ENCODE results near the gene TM9SF4.

Gene TM9SF4, protein sequence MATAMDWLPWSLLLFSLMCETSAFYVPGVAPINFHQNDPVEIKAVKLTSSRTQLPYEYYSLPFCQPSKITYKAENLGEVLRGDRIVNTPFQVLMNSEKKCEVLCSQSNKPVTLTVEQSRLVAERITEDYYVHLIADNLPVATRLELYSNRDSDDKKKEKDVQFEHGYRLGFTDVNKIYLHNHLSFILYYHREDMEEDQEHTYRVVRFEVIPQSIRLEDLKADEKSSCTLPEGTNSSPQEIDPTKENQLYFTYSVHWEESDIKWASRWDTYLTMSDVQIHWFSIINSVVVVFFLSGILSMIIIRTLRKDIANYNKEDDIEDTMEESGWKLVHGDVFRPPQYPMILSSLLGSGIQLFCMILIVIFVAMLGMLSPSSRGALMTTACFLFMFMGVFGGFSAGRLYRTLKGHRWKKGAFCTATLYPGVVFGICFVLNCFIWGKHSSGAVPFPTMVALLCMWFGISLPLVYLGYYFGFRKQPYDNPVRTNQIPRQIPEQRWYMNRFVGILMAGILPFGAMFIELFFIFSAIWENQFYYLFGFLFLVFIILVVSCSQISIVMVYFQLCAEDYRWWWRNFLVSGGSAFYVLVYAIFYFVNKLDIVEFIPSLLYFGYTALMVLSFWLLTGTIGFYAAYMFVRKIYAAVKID

DNA sequence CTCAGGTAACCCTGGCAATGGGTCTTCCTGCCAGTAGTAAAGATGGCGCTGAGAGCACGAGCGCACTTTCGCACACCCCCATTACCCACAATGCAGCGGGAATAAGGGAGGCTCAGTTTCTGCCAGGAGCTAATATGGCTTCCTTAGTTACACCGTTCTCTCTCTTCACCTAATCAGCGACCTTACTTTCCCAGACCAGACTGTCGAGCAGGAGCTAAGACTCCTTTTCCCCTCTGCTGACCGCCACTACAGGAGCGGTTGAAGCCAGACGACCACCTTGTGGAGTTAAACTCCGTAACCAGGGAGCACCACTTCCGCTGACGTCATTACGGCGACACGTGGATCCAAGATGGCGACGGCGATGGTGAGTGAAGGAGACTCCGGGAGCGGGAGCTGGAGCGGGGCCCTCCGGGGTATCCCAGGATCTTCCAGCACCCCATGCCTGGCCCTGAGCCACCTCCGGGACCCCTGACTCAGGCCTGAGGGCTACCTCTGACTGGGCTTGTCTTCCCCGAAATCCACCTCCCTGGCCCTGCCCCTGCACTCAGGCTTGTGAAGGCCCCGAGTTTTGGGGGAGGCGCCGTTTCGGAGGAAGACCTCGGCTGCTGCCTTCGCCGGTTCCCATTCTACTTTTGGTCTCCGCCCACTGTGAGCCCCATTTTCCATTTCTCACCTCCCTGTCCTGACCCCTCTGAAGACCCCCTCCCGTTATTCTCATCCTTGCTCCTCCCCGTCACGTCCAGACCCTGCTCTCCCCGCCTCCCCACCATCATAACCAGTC lies at the start of gene TM9SF4:
Gene TM9SF4, plus strand, starts transcription at position 323 of the 781 bp plus-strand sequence. Its CDS starts 27 bp downstream, at position 350.
- DNase-seq (ENCODE audit: low spot score) = peak; percentile 92

DNA sequence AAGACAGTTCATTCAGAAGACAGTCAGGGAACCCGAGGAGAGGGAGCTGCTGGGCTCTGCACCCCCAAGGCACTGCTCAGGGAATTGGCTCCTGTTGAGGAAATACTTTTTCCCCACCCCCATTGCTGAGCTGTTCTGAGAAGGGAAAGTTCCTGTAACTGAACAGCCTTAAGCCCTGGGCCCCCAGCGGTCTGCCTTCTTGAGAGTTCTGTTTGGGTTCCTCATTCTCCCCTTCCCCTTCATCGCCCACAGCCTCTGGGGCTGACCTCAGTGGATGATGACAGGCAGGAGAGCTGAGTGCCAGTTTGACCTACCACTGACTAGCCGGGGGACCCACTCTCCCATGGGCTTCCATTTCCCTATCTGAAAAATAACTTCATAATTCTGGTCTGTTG lies 46.7 kb upstream of the TM9SF4 start:
- no peak for DNase-seq (ENCODE audit: low spot score)

DNA sequence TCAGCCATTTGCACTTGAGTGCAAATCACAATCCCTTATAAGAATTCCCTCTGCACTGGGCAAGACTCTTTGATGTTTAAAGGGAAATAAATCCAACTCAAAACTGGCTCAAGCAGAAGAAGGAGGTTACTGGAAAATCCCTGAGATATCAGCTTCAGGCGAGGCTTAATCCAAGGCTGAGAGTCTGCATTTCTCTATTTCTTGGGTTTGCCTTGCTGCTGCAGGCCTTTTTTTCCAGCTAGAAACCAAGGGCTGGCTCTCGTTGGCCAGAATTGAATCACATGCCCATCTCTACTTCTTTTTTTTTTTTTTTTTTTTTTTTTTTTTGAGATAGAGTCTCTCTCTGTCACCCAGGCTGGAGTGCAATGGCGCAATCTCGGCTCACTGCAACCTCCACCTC lies 45.8 kb upstream of the TM9SF4 start:
- DNase-seq (ENCODE audit: low spot score) = no peak

DNA sequence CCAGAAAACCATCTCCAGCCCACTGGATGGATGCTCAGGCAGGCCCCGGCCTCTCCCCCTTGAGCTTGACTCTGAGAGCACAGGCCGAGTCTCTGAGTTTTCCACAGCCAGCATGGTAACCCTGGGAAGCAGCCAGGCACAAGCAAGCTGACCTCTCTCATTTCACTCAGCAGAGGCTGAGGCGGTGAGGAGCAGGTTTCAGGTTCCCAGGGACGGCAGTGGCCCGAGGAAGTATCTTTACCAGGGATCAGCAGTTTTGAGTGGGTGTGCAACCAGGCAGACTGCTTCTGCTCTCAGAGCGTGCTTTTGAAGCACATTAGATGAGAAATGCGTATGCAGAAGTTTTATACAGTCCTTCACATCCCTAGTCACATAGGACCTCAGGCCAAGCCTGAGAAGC lies 44.8 kb upstream of the TM9SF4 start:
- no peak for DNase-seq (ENCODE audit: low spot score)

DNA sequence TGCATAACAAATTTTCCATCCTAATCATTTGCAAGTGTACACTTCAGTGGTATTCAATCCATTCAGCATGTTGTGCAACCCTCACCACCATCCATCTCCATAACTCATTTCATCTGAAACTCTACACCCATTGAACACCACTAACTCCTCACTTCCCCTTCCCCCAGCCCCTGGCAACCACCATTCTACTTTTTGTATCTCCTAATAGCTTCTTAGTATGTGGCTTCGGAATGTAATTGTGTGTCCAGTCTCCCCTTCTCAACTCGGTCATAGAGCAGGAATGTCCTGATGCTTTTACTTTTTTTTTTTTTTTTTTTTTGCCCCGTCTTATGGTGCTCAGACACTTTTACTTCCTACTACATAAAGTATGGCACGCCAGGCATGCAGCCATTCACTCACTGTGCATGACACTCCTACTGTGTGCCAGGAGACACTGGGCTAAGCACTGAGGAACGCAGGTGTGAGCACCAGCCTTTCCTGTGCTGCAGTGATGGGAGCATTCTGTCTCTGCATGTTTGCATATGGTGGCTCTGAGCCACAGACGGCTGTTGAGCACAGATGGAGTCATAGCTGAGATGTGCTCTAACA lies 42.2 kb upstream of the TM9SF4 start:
- DNase-seq (ENCODE audit: low spot score) = no peak

DNA sequence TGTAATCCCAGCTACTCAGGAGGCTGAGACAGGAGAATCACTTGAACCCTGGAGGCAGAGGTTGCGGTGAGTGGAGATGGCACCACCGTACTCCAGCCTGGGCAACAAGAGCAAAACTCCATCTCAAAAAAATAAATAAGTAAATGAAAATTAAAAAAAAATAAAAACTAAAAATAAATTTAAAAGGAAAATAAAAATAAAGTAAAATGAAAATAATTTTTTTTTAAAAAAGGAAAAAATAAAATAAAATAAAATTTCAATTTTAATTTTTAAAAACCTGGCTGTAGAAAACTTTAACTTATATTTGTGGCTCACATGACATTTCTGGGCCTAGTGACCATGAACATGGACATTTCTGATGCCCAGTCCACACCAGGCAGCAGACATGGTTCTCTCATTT lies 41.3 kb upstream of the TM9SF4 start:
- no peak for DNase-seq (ENCODE audit: low spot score)

DNA sequence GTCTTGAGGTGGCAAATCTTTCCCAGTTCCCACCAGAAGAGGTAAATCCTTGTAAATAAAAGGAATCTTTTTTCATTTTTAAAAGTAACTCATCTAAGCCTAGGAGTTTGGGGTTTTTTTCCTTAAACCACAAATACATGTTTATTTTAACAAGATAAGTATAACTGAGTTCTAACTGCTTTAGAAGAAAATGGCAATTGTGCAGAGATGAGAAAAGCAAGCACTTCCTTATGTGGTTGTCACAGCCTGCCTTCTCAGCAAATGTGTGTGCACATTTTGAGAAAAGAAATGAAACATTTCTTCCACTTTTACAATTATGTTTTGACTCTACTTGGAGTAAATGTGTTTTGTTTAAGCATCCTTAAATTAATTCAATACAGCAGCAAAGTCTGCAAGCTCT lies 39.8 kb upstream of the TM9SF4 start:
- no peak for DNase-seq (ENCODE audit: low spot score)

DNA sequence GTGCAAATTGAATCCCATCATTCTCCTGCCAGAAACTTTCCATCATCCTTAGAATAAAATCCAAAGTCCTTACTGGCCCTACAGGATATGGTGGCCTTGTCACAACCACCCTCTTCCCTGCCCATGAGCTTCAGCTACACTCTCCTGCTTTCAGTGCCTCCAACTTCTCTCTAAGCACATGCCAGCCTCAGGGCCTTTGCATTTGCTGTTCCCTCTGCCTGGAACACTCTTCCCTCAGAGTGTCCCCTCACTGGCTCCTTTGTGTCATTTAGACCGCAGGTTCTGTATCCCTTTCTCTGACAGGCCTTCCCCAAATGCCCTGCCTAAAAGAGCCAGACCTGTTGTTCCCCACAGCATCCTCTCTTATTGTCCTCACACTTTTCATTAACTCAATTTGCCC lies 39.2 kb upstream of the TM9SF4 start:
- DNase-seq (ENCODE audit: low spot score) = no peak

DNA sequence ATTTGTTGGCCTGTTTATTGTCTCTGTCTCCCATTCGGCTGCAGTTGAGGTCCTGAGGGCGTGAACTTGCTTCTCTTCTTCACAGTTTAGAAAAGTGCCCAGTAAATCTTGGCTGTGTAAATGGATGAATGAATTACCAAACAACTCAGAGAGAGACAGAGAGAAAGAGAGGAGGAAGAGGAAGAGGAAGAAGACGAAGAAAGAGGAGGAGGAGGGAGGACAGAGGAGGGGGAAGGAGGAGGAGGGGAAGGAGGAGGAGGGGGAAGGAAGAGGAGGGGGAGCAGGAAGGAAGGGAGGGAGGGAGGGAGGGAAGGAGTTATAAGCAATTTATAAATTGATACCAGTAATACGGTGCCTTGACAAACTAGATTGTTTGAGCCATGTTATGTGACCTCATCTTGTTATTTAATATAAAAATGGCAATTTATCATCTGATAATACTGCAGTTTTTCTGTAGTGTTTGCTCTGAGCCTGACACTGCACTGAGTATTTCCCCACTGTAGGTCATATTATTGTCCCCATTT lies 38.8 kb upstream of the TM9SF4 start:
- DNase-seq (ENCODE audit: low spot score) = no peak

DNA sequence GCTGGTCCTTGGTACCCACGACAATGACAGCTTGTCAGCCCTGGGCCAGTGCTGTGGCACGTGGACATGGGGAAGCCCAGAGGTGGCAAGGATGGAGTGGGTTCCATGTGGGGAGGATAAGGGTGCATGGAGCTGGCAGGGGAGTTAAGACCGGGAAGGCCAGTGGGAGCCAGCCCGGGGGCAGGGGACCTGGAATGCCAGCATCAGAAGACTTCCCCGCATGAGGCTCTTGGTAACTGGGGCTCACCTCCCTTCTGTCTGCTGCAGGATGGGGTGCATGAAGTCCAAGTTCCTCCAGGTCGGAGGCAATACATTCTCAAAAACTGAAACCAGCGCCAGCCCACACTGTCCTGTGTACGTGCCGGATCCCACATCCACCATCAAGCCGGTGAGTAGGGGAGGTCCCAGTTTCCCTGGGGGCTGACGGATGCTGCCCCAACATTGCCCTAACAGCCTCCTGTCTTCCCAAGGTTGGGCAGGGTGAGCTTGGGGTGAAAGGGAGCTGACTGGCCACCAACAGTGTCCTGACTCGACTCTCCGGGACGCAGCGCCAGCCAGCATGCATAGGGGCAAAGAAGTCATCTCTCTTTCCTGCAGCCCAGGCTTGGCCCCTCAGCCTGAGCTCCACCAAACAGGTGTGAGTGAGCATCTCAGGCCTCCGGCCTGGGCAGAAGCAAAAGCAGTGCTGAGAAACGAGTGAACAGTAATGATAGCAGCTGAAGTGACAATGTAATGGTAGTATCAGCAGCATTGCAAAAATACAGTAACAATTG lies 37.9 kb upstream of the TM9SF4 start:
- DNase-seq (ENCODE audit: low spot score) = no peak

DNA sequence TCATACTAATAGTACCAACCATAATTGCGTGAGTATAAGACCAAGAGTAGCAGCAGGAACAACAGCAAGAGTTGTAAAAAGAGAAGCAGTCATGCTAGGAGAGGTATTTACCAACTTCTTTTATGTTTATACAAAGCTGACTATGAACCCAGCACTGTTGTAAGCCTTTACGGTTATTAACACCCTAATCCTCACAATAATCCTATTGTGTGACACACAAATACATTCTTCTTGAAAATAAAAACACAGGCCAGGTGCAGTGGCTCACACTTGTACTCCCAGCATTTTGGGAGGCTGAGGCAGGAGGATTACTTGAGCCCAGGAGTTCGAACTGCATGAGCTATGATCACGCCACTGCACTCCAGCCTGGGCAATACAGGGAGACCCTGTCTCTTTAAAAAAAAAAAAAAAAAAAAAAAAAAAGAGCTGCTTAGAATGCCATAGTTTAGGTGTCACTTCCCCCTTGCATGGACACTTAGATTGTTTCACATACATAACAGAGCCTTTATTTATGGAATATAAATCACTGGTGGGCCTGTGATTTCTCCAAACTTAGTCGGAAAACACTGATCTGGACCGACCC lies 37.3 kb upstream of the TM9SF4 start:
- no peak for DNase-seq (ENCODE audit: low spot score)

DNA sequence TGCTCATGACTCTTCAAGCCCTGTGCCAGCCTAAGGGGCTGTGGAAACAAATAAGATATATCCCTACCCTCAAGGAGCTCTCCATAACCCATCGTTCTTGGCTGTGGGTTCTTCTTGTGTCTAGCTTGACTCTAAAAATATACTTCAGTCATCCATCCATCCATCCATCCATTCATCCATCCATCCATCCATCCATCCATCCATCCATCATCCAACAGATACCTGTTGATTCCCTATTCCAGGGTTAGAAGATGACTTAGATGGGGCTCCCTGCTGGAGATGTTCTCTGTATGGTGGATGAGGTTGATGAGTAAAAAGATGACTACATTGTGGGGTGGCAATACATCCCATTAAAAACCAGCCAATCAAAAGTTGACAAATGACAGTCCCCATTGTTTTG lies 34.0 kb upstream of the TM9SF4 start:
- DNase-seq (ENCODE audit: low spot score) = no peak

DNA sequence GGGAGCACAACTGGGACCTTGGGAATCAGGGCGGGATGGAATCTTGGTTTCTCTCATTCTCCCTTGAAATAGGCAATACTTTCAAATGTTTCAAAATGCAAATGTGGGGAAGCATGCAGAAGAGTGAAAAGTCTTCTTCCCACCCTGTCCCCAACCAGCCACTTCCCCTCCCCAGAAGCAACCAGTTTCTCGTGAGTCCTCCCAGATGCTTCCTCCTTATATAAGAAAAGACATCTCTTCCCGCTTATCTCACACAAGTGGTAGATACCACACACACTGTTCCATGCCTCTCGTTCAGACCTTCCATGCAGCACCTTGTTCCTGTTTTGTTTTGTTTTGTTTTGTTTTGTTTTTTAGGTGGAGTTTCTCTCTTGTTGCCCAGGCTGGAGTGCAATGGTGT lies 32.3 kb upstream of the TM9SF4 start:
- DNase-seq (ENCODE audit: low spot score) = no peak

DNA sequence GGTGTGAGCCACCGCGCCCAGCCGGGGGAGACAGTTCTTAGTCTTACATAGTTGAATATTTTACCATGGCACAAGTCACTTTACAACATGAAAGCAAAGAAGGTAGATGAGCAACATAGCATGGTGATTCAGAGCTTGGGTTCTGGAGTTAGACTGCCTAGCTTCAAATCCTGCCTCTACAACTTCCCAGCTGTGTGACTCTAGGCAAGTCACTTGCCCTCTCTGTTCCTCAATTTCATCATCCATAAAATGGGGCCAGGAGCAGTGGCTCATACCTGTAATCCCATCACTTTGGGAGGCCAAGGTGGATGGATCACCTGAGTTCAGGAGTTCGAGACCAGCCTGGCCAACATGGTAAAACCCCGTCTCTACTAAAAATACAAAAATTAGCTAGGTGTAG lies 31.2 kb upstream of the TM9SF4 start:
- no peak for DNase-seq (ENCODE audit: low spot score)

DNA sequence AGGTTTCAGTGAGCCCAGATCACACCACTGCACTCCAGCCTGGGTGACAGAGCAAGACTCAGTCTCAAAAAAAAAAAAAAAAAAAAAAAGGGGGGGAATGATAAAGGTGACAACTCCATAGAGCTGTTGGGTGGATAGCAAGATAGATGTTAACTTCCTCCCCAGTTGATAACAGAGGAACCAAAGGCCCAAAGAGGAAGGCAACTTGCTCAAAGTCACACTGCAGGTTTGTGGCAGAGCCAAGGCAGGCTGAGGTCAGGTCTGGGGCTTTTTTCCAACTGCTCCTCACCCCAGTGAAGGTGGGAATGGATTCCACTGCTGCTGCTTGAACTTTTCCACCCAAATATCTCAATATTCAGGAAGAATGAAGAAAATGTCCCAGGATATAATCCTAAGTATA lies 30.7 kb upstream of the TM9SF4 start:
- no peak for DNase-seq (ENCODE audit: low spot score)

DNA sequence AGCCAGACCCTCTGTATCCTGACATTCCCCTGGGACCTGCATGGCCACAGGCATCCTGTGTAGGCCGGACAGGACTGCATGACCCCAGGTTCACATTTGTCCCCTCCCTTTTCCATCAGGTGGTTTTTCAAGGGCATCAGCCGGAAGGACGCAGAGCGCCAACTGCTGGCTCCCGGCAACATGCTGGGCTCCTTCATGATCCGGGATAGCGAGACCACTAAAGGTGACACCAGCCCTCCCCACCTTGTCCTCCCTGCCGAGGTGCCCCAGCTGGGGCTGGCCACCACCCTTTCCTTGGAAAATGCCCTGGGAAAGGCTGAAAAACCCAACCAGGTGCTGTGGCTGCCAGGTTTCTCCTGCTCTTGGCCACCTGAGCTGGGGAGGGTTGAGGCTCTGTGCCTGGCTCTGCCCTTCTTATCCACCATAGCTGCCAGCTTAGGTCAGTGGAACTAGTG lies 29.8 kb upstream of the TM9SF4 start:
- DNase-seq (ENCODE audit: low spot score) = no peak

DNA sequence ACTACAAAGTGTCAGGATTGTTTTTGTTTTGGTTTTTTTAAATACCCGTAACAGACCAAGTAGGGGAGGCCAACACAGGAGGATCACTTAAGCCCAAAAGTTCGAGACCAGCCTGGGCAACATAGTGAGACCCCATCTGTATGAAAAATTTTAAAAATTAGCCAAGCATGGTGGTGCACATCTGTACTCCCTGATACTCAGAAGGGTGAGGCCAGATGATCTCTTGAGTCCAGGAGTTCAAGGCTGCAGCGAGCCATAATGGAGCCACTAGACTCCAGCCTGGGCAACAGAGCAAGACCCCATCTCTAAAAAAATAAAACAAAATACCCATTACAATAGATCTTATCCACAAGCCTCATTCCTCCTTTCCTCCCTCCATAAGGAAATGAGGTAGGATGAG lies 28.7 kb upstream of the TM9SF4 start:
- DNase-seq (ENCODE audit: low spot score) = no peak

DNA sequence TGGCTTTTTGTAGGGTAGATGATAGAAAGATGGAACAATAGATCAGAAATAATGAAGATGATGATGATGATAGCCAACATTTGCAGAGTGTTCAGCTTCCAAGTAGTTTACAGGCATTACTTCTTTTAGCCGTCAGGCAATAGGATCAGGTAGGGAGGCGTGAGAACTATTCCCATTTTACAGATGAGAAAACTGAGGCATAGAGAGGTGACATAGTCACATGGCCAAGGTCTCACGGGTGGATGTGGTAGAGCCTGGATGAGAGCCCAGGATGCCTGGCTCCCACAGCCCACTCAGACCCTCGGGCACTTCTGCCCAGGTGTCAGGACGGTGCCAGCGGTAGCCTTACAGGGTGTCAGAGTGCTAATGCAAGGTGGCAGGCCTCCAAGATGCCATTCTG lies 26.0 kb upstream of the TM9SF4 start:
- DNase-seq (ENCODE audit: low spot score) = no peak

DNA sequence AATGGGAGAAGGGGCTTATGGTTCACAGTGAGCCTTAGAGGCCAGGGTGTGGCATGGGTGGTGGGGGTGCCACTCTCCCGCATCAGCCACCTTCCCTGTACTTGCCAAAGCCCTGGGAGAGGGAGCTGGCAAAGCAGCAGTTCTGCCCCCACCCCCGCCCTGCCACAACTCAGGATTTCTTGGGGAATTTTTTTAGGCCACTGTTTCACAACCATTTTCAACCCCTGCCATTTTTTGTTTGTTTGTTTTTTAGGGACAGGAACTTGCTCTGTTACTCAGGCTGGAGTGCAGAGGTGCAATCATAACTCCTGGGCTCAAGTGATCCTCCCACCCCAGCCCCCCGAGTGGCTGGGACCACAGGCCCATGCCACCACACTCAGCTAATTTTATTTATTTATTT lies 22.4 kb upstream of the TM9SF4 start:
- no peak for DNase-seq (ENCODE audit: low spot score)

DNA sequence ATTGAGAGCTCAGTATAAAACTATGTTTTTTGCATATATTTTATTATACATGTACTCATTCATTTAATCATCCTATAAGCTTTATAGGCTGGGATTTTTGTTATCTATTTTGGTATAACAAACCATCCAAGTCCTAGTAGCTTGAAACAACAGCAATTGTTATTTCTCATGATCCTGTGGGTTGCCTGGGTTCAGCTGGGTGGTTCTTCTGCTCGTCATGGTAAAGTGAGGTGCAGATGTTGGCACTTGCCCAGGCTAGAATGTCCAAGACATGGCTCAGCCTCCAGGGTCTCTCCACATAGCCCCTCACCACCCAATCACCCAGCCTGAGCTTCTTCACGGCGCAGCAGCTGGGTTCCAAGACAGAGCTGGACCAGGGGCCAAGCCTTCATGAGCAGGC lies 20.8 kb upstream of the TM9SF4 start:
- DNase-seq (ENCODE audit: low spot score) = no peak
